Fibroblast of lung (primary cell): Measurements from ENCODE around the gene HIBCH. TPM values are rescaled to one million over a fixed set of nuclear protein-coding genes. Genes with fewer than 3 reads are reported as not detected.
"Not testable (repeated sequence)": the region's sequence is repeated elsewhere in the genome, so short reads cannot be mapped to it uniquely, and the experiment has no call there.

Experiments used
- DNase-seq, 2 donors: peaks; one replicate each; pipeline versions ENCODE4 v3.0.0 to v3.0.0-alpha.2; 2010; ENCODE audit warnings: low read depth in 2 of 2
- H2AFZ ChIP-seq: 2 replicates; pipeline ENCODE4 v1.5.1; 2012; ENCODE audit warnings: low read length, control low read depth, inconsistent platforms
- H3K27ac ChIP-seq: 2 replicates; pipeline ENCODE4 v1.5.1; 2011; ENCODE audit warnings: low read length, control low read depth; ENCODE audit not compliant: insufficient read depth
- H3K27me3 ChIP-seq: 2 replicates; pipeline ENCODE4 v1.5.1; 2011; ENCODE audit warnings: mild to moderate bottlenecking, low read length; ENCODE audit not compliant: control insufficient read depth, insufficient read depth
- H3K36me3 ChIP-seq: 2 replicates; pipeline ENCODE4 v1.5.1; 2011; ENCODE audit warnings: low read length; ENCODE audit not compliant: control insufficient read depth, insufficient read depth
- H3K4me1 ChIP-seq: 2 replicates; pipeline ENCODE4 v1.5.1; 2011; ENCODE audit warnings: low read length; ENCODE audit not compliant: control insufficient read depth, insufficient read depth; ENCODE audit errors: extremely low read depth
- H3K4me2 ChIP-seq: 2 replicates; pipeline ENCODE4 v1.5.1; 2011; ENCODE audit warnings: low read length, control low read depth; ENCODE audit not compliant: insufficient read depth; ENCODE audit errors: extremely low read depth
- H3K4me3 ChIP-seq, 4 experiments: fragments of 200-600 bp in 1 of 4; sonication (generic) in 1 of 4; replicated peaks in 1 of 4; 2 replicates each; pipeline ENCODE4 v1.5.1; 2011 to 2016; ENCODE audit warnings: low read length in 4 of 4, low read depth in 3 of 4, mild to moderate bottlenecking in 3 of 4, control low read depth in 2 of 4, inconsistent platforms in 1 of 4, mixed read lengths in 1 of 4; ENCODE audit not compliant: insufficient read depth in 1 of 4; ENCODE audit errors: control extremely low read depth in 1 of 4
- H3K79me2 ChIP-seq: 2 replicates; pipeline ENCODE4 v1.5.1; 2012; ENCODE audit warnings: mild to moderate bottlenecking, low read length, inconsistent platforms; ENCODE audit not compliant: control insufficient read depth, insufficient read depth
- H3K9ac ChIP-seq: 2 replicates; pipeline ENCODE4 v1.5.1; 2011; ENCODE audit warnings: mild to moderate bottlenecking, low read length, control low read depth; ENCODE audit not compliant: insufficient read depth
- H3K9me3 ChIP-seq: 2 replicates; pipeline ENCODE4 v1.5.1; 2012; ENCODE audit warnings: low read depth, low read length; ENCODE audit not compliant: control insufficient read depth, insufficient read depth
- H4K20me1 ChIP-seq: 2 replicates; pipeline ENCODE4 v1.5.1; 2011; ENCODE audit warnings: low read length; ENCODE audit not compliant: control insufficient read depth, insufficient read depth; ENCODE audit errors: extremely low read depth
- EZH2 ChIP-seq: IDR thresholded peaks from 2 replicates; pipeline ENCODE4 v1.5.1; 2012; ENCODE audit warnings: low read length, control low read depth, mild to moderate bottlenecking; ENCODE audit errors: missing control alignments
- polyA plus RNA-seq, 2 donors: library from polyadenylated mRNA; depleted of rRNA in 1 of 2; stranded (reverse) in 1 of 2; unstranded in 1 of 2; fragments of >200 nt; gene quantifications; 2 replicates each; pipeline ENCODE4 v1.2.1, GENCODE V29; 2011 to 2012; ENCODE audit warnings: missing spikeins in 1 of 2
- total RNA-seq: library from RNA; depleted of rRNA; stranded (reverse); fragments of >200 nt; gene quantifications from 2 replicates; pipeline ENCODE4 v1.2.1, GENCODE V29; 2014
- TF ChIP-seq, protein P1 (sequence below), 2 donors: IDR thresholded peaks in 1 of 2; conservative IDR thresholded peaks in 1 of 2; 1 replicate in 1 of 2; 2 replicates in 1 of 2; pipeline ENCODE4 v1.5.1; 2011 to 2012; ENCODE audit warnings: low read length in 2 of 2, control low read depth in 1 of 2, inconsistent platforms in 1 of 2, low read depth in 1 of 2, mild to moderate bottlenecking in 1 of 2

HIBCH gene
- total and polyA plus RNA-seq, 2 donors (not counting 1 experiment from before 2014, with no cell fraction given) = 14.9 to 19.2 TPM

DNA sequence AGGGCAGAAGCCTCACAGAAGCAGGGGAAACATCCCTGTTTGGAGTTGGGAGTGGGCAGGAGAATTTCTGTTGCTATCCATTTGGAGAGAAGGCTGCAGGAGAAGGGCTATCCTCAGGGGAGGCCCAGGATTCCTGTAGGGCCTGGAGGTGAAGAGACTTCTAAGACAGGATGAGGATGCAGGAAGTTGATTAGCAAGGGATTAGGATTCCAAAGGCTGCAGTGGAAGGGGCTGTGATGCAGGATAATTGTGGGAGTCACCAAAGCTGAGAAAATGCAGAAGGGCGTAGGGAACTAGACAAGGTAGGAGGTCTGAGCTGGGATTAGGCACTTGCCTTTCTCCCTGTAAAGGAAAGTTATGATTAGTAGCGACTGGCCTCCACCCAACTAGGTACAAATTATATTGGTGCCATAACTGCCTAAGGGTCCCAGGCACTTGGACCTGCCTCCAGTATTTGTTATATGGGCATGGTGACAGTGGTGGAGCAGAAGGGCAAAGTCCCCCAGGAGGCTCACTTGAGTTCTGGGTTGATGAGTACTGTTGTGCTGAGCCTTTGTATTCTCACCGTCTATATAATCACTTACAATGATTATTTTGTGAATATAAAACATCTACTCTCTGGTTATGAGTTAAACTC, 160.7 kb downstream of the HIBCH start:
- H3K36me3 ChIP-seq = no peaks in the 10 kb centered on the region
- no peak overlapping the region for H3K9ac ChIP-seq
- H3K4me3 ChIP-seq = no peak overlapping the region
- no peaks in the 10 kb centered on the region for H3K4me1 ChIP-seq
- no peaks in the 10 kb centered on the region for H3K9me3 ChIP-seq
- no peak overlapping the region for H2AFZ ChIP-seq
- no peaks in the 10 kb centered on the region for H3K27me3 ChIP-seq
- no peak for DNase-seq
- H4K20me1 ChIP-seq = no peaks in the 10 kb centered on the region
- TF ChIP-seq EZH2 = no peak
- TF ChIP-seq, protein P1, sequence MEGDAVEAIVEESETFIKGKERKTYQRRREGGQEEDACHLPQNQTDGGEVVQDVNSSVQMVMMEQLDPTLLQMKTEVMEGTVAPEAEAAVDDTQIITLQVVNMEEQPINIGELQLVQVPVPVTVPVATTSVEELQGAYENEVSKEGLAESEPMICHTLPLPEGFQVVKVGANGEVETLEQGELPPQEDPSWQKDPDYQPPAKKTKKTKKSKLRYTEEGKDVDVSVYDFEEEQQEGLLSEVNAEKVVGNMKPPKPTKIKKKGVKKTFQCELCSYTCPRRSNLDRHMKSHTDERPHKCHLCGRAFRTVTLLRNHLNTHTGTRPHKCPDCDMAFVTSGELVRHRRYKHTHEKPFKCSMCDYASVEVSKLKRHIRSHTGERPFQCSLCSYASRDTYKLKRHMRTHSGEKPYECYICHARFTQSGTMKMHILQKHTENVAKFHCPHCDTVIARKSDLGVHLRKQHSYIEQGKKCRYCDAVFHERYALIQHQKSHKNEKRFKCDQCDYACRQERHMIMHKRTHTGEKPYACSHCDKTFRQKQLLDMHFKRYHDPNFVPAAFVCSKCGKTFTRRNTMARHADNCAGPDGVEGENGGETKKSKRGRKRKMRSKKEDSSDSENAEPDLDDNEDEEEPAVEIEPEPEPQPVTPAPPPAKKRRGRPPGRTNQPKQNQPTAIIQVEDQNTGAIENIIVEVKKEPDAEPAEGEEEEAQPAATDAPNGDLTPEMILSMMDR (conservative IDR thresholded peaks at IDR 0.05 in 1 of 2, IDR thresholded peaks at IDR 0.05 in 1 of 2; ENCODE audit: low read depth in 1 of 2, low read length in 2 of 2) = no peak
- no peak overlapping the region for H3K4me2 ChIP-seq
- no peaks in the 10 kb centered on the region for H3K79me2 ChIP-seq
- H3K27ac ChIP-seq = no peak overlapping the region

DNA sequence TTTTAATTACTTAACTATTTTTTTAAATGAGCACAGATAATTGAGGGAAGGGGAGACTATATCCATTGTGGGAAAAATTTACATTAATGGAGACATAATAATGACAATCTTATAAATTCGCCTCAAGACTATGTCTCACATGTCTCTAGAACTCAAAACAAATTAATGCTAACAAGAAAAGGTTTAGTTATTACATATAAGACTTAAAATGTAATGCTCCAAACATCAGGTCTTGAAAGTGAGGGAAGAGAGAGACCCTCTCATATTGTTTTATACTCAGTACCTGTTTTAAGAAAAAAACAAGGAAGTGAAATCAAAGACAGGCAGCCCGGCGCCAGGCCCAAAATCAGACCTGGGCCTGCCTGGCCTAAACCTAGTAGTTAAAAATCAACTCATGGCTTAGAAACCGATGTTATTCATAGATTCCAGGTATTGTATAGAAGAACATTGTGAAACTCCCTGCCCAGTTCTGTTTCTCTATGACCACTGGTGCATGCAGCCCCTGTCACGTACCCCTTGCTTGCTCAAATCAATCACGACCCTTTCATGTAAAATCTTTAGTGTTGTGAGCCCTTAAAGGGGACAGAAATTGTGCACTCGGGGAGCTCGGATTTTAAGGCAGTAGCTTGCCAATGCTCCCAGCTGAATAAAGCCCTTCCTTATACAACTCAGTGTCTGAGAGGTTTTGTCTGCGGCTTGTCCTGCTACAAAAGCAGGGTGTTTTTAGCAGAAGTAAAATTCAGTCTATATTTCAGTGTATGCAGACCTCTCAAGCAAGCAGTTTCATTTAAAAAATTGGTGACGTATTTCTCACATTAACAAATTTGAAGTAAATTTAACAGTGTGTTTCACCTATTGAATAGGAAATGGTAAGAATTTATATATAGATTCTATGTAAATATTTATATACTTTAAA, 161.8 kb downstream of the HIBCH start:
- not testable (repeated sequence) for H2AFZ ChIP-seq, H3K27me3 ChIP-seq, H3K4me2 ChIP-seq, H3K9ac ChIP-seq, H3K4me3 ChIP-seq, H3K36me3 ChIP-seq, H3K79me2 ChIP-seq, H3K4me1 ChIP-seq, H3K27ac ChIP-seq, H3K9me3 ChIP-seq, DNase-seq, H4K20me1 ChIP-seq

DNA sequence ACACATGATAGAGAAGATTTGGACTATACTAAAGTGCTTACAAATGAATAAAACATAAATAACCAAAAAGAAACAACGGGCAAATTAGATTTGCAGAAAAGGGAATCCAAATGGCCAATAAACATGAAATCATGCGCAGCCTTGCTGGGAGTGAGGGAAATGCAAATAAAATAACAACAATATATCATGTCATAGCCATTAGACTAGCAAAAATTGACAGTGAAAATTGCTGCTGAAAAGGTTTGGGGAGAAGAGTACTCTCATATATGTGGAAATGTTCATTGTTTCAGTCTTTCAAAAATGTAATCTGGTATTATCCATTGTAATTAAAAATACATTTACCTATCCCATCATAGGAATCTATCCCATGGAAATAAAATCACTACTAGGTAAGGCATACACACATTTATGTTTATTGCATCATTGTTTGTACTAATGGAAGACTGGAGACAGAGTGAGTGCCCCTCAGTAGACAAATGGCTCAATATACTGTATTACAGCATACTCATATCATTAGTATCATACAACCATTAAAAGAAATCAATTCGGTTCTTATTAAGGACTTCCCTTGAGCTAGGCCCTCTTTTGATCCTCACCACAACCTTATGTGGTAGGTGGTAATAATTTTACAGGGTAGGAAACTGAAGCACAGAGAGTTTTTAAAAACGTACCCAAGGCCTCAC, 163.0 kb downstream of the HIBCH start:
- no peaks in the 10 kb centered on the region for H3K9me3 ChIP-seq
- H3K79me2 ChIP-seq = no peaks in the 10 kb centered on the region
- no peaks in the 10 kb centered on the region for H4K20me1 ChIP-seq
- H3K27me3 ChIP-seq = no peaks in the 10 kb centered on the region
- no peak for TF ChIP-seq EZH2
- TF ChIP-seq, protein P1 (conservative IDR thresholded peaks at IDR 0.05 in 1 of 2, IDR thresholded peaks at IDR 0.05 in 1 of 2; ENCODE audit: low read depth in 1 of 2, low read length in 2 of 2) = no peak
- H3K4me2 ChIP-seq = no peak overlapping the region
- H3K27ac ChIP-seq = no peak overlapping the region
- H3K9ac ChIP-seq = no peak overlapping the region
- H3K4me3 ChIP-seq = no peak overlapping the region
- H2AFZ ChIP-seq = no peak overlapping the region
- no peak for DNase-seq
- H3K4me1 ChIP-seq = no peaks in the 10 kb centered on the region
- no peaks in the 10 kb centered on the region for H3K36me3 ChIP-seq

Other genes starting within 250 kb of the HIBCH start
- gene INPP1, start 23.8 kb upstream of the HIBCH start, total RNA-seq = 13.4 and 14.0 TPM in 2 replicates
- gene INPP1, start 23.8 kb upstream of the HIBCH start, polyA plus RNA-seq = 16.4 and 17.6 TPM in 2 replicates
- 15.2 and 31.4 TPM in 2 replicates for gene MFSD6, start 88.5 kb upstream of the HIBCH start, total RNA-seq
- gene MFSD6, start 88.5 kb upstream of the HIBCH start, polyA plus RNA-seq = 21.5 and 50.8 TPM in 2 replicates
- 6.3 and 6.4 TPM in 2 replicates for gene NEMP2, start 214.9 kb upstream of the HIBCH start, total RNA-seq
- gene NEMP2, start 214.9 kb upstream of the HIBCH start, polyA plus RNA-seq = 5.5 and 6.0 TPM in 2 replicates